OCI-LY3 (cell line): ENCODE results near the gene RNF13.
"Not testable (repeated sequence)": the region's sequence is repeated elsewhere in the genome, so short reads cannot be mapped to it uniquely, and the experiment has no call there.

Source experiments
- H2AFZ ChIP-seq: fragments of 200-600, 300-600 bp; shearing (Covaris generic); 2 replicates; pipeline ENCODE4 v1.6.0; 2014; ENCODE audit warnings: antibody characterized with exemption, low read depth, low read length
- H3K27ac ChIP-seq: fragments of 200-600, 300-600 bp; sonication (generic); 2 replicates; pipeline ENCODE4 v1.5.1; 2014; ENCODE audit warnings: mild to moderate bottlenecking, low read length, moderate library complexity, mixed read lengths
- H3K27me3 ChIP-seq: fragments of 200-600, 300-600 bp; sonication (generic); 2 replicates; pipeline ENCODE4 v1.6.1; 2014; ENCODE audit warnings: low read depth, low read length, mixed read lengths
- H3K36me3 ChIP-seq: fragments of 200-600, 300-600 bp; sonication (generic); replicated peaks from 2 replicates; pipeline ENCODE3; 2014; ENCODE audit warnings: low read depth, low read length, mixed read lengths
- H3K4me1 ChIP-seq: fragments of 300-600, 200-600 bp; sonication (generic); 2 replicates; pipeline ENCODE4 v1.6.1; 2014; ENCODE audit warnings: low read length, mixed read lengths
- H3K4me2 ChIP-seq: fragments of 200-600, 300-600 bp; sonication (generic); 2 replicates; pipeline ENCODE4 v1.6.1; 2014; ENCODE audit warnings: low read length, mixed read lengths
- H3K4me3 ChIP-seq: fragments of 300-600, 200-600 bp; sonication (generic); 2 replicates; pipeline ENCODE4 v1.5.1; 2014; ENCODE audit warnings: antibody characterized with exemption, mild to moderate bottlenecking, low read length, moderate library complexity
- H3K79me2 ChIP-seq: fragments of 300-600, 200-600 bp; shearing (Covaris generic); 2 replicates; pipeline ENCODE4 v1.6.1; 2014; ENCODE audit warnings: mild to moderate bottlenecking, low read length, mixed read lengths
- H3K9ac ChIP-seq: fragments of 300-600, 200-600 bp; shearing (Covaris generic); 2 replicates; pipeline ENCODE4 v1.6.0; 2014; ENCODE audit warnings: mild to moderate bottlenecking, low read length, moderate library complexity
- H3K9me3 ChIP-seq: fragments of 200-600, 300-600 bp; shearing (Covaris generic); 2 replicates; pipeline ENCODE4 v1.6.1; 2014; ENCODE audit warnings: low read length, mixed read lengths; ENCODE audit not compliant: insufficient read depth
- H4K20me1 ChIP-seq: fragments of 200-600, 300-600 bp; sonication (generic); 2 replicates; pipeline ENCODE4 v1.6.1; 2016; ENCODE audit warnings: low read length, mixed read lengths; ENCODE audit not compliant: insufficient read depth
- CTCF ChIP-seq: fragments of 200-600, 300-600 bp; sonication (generic); IDR thresholded peaks from 2 replicates; pipeline ENCODE4 v1.5.1; 2014; ENCODE audit warnings: antibody characterized with exemption, low read length, low read depth
- EZH2phosphoT487 ChIP-seq: fragments of 200-600 bp; shearing (Covaris generic); IDR thresholded peaks from 2 replicates; pipeline ENCODE4 v1.6.1; 2018; ENCODE audit warnings: antibody characterized with exemption, mixed run types, low read depth

Gene RNF13

DNA sequence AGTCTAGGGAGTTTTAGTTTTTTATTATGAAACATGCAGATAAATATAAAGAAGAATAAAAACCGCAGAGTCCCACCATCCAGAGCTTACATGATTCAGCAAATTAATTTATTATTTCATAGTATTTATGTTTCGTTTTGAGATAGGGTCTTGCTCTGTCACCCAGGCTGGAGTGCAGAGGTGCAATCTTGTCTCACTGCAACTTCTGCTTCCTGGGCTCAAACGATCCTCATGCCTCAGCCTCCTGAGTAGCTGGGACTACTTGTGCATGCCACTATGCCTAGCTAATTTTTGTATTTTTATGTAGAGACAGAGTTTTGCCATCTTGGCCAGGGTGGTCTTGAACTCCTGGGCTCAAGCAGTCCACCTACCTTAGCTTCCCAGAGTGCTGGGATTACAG, 13.6 kb downstream of the RNF13 start:
- no peak overlapping the region for H3K27ac ChIP-seq
- peaks cover 14% of the 10 kb centered on the region; the same call in 1 of the 2 replicates for H3K9me3 ChIP-seq
- no peak overlapping the region for H3K4me3 ChIP-seq
- H4K20me1 ChIP-seq, result peaks cover 16% of the 10 kb centered on the region
- H3K36me3 ChIP-seq, result peaks cover 25% of the 10 kb centered on the region
- no peaks in the 10 kb centered on the region for H3K4me1 ChIP-seq
- no peak overlapping the region for H2AFZ ChIP-seq
- H3K9ac ChIP-seq, result no peak overlapping the region
- no peaks in the 10 kb centered on the region for H3K27me3 ChIP-seq
- H3K4me2 ChIP-seq, result no peak overlapping the region
- TF ChIP-seq CTCF (no peak), EZH2phosphoT487 (no peak)
- H3K79me2 ChIP-seq, result peaks cover 80% of the 10 kb centered on the region

DNA sequence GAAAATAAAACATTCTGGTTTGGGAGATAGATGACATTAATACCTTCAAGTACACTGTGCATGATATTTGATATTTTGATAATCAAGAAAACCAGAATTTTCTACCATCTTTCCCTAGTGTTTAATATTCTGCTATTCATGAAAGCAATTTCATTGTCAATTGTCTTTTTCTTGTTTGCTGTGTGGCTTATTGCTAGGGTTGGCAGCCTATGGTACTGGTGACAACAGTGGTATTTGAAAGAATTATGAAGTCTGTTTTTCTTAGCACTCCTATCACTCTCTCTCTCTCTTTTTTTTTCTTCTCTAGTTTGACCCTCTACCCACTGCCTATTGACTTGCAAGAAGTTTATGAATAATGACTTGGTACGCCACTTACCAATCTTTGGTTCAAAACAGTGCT, 15.4 kb downstream of the RNF13 start:
- H3K27ac ChIP-seq, result no peak overlapping the region
- peaks cover 8% of the 10 kb centered on the region for H4K20me1 ChIP-seq
- H2AFZ ChIP-seq, result no peak overlapping the region
- TF ChIP-seq EZH2phosphoT487, result no peak
- TF ChIP-seq CTCF, result no peak
- H3K4me1 ChIP-seq, result no peaks in the 10 kb centered on the region
- H3K9me3 ChIP-seq, result peaks cover 30% of the 10 kb centered on the region
- H3K79me2 ChIP-seq, result peaks cover 78% of the 10 kb centered on the region
- H3K9ac ChIP-seq, result no peak overlapping the region
- H3K4me2 ChIP-seq, result no peak overlapping the region
- H3K27me3 ChIP-seq, result no peaks in the 10 kb centered on the region
- peaks cover 36% of the 10 kb centered on the region for H3K36me3 ChIP-seq
- H3K4me3 ChIP-seq, result no peak overlapping the region

- not testable (repeated sequence) for H3K9ac ChIP-seq, H3K4me3 ChIP-seq, H3K4me2 ChIP-seq, H3K4me1 ChIP-seq, H3K27ac ChIP-seq, H4K20me1 ChIP-seq, H3K27me3 ChIP-seq, H2AFZ ChIP-seq
- H3K9me3 ChIP-seq, result peaks cover 42% of the 10 kb centered on the region
- H3K79me2 ChIP-seq, result peaks cover 78% of the 10 kb centered on the region
- peaks cover 36% of the 10 kb centered on the region for H3K36me3 ChIP-seq
Observed at GRCh38 chr3:149829631-149830030, 16.6 kb downstream of the RNF13 start.

DNA sequence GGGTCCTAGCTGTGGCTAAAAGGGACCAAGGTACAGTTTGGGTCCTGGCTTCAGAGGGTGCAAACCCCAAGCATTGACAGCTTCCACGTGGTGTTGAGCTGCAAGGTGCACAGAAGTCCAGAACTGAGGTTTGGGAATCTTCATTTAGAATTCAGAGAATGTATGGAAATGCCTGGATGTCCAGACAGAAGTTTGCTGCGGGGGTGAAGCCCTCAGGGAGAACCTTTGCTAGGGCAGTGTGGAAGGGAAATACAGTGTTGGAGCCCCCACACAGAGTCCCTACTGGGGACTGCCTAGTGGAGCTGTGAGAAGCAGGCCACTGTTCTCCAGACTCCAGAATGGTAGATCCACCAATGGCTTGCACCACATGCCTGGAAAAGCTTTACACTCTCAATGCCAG, 17.9 kb downstream of the RNF13 start:
- Histone ChIP-seq H3K27ac (no peak overlapping the region), H3K4me2 (no peak overlapping the region), H3K4me1 (no peaks in the 10 kb centered on the region), H3K79me2 (peaks cover 78% of the 10 kb centered on the region), H3K4me3 (no peak overlapping the region), H3K27me3 (no peaks in the 10 kb centered on the region), H3K9ac (no peak overlapping the region), H2AFZ (no peak overlapping the region), H3K36me3 (peaks cover 39% of the 10 kb centered on the region), H3K9me3 (peaks cover 45% of the 10 kb centered on the region), H4K20me1 (peaks cover 2% of the 10 kb centered on the region; the same call in 1 of the 2 replicates)
- TF ChIP-seq EZH2phosphoT487 (no peak), CTCF (no peak)

DNA sequence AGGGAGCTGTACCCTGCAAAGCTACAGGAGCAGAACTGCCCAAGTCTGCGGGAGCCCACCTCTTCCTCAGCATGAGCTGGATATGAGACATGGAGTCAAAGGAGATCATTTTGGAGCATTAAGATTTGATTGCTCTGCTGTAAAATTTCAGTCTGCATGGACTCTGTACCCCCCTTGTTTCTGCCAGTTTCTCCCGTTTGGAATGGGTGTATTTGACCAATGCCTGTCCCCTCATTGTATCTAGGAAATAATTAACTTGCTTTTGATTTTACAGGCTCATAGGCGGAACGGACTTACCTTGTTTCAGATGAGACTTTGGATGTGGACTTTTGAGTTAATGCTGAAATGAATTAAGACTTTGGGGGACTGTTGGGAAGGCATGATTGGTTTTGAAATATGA, 18.3 kb downstream of the RNF13 start:
- Histone ChIP-seq H3K27ac (no peak overlapping the region), H3K4me2 (no peak overlapping the region), H4K20me1 (no peaks in the 10 kb centered on the region), H3K9me3 (peaks cover 45% of the 10 kb centered on the region), H3K4me1 (no peaks in the 10 kb centered on the region), H2AFZ (no peak overlapping the region), H3K4me3 (no peak overlapping the region), H3K36me3 (peaks cover 39% of the 10 kb centered on the region), H3K27me3 (no peaks in the 10 kb centered on the region), H3K79me2 (peaks cover 77% of the 10 kb centered on the region), H3K9ac (no peak overlapping the region)
- TF ChIP-seq CTCF, result no peak
- TF ChIP-seq EZH2phosphoT487, result no peak
